ENCODE results near the gene GJA9.

DNA sequence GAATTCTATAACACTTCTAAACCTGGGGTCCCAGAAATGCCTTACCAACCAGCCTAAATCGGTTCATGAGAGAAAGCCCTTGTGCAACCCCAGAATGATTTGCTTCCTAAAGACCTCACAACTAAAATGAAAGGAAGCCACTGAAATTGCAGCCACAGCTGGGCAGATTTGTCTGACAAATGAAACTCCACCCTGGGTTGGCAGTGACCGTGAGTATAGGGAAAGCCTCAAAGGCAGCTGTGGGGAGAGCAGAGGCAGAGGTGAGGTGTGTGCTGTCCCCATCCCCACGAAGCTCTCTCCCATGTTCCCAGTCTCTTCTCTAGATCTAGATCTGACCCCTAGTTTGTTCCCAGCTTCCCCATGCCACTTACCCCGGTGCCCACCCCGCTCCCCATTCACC lies 37.2 kb upstream of the GJA9 start:
- TF ChIP-seq CTCF (IDR thresholded peaks at IDR 0.05) (no peak), POLR2A (IDR thresholded peaks at IDR 0.05) (no peak)

All from adrenal gland (tissue), 5 donors.